GM15510 (cell line): ENCODE measurements around the gene NSD2.
A peak's percentile ranks its signal among the peaks of the same experiment; 100 is the strongest.

Experiments used
- POLR2A ChIP-seq: IDR thresholded peaks from 3 replicates; pipeline ENCODE4 v1.6.1; 2011; ENCODE audit warnings: borderline replicate concordance; ENCODE audit not compliant: insufficient read length; ENCODE audit errors: extremely low read depth

Gene NSD2

GRCh38 chr4:1996866-1997611, 125.8 kb downstream of the NSD2 start:
- TF ChIP-seq POLR2A: no peak

- no peak for TF ChIP-seq POLR2A
These were observed 126.5 kb downstream of the NSD2 start for GRCh38 chr4:1997712-1998111.

- TF ChIP-seq POLR2A: no peak
These were observed 127.1 kb downstream of the NSD2 start for GRCh38 chr4:1998296-1998695.

GRCh38 chr4:2006367-2006766, 135.2 kb downstream of the NSD2 start:
- TF ChIP-seq POLR2A: no peak

GRCh38 chr4:2006956-2007653, 135.9 kb downstream of the NSD2 start:
- TF ChIP-seq POLR2A: no peak

- no peak for TF ChIP-seq POLR2A
These were observed 136.8 kb downstream of the NSD2 start for GRCh38 chr4:2007804-2008670.

- TF ChIP-seq POLR2A: no peak
These were observed 137.4 kb downstream of the NSD2 start for GRCh38 chr4:2008671-2008920.

- TF ChIP-seq POLR2A: peak; percentile 67
These were observed 137.9 kb downstream of the NSD2 start, which contains the start of gene NELFA for GRCh38 chr4:2008921-2009650. NELFA (minus strand) TSS chr4:2008974; CDS start chr4:2008959, 15 bp downstream.

- no peak for TF ChIP-seq POLR2A
These were observed 138.5 kb downstream of the NSD2 start for GRCh38 chr4:2009651-2010233.

- TF ChIP-seq POLR2A: no peak
These were observed 140.4 kb downstream of the NSD2 start for GRCh38 chr4:2011583-2011982.

GRCh38 chr4:2015008-2015407, 143.8 kb downstream of the NSD2 start:
- no peak for TF ChIP-seq POLR2A

- TF ChIP-seq POLR2A: no peak
These were observed 153.5 kb downstream of the NSD2 start for GRCh38 chr4:2024683-2025082.

- no peak for TF ChIP-seq POLR2A
These were observed 154.6 kb downstream of the NSD2 start for GRCh38 chr4:2025817-2026216.
